ENCODE results near the gene CFLAR. TPM values are rescaled to one million over a fixed set of nuclear protein-coding genes. Genes with fewer than 3 reads are reported as not detected.

The CFLAR gene
- total RNA-seq, 1 experiment from 2014 or later, result 21.5 TPM

GRCh38 chr2:201208563-201209252, 92.7 kb downstream of the CFLAR start:
- H3K4me3 Mint-ChIP-seq, result no peak overlapping the region
- no peak overlapping the region for H3K27ac Mint-ChIP-seq
- no peak for ATAC-seq
- H3K9me3 Mint-ChIP-seq, result no peaks in the 10 kb centered on the region
- POLR2A ChIA-PET, result no interaction called here
- TF ChIP-seq ZNF317 (CRISPR knock-in tag; IDR thresholded peaks at IDR 0.05; ENCODE audit: borderline replicate concordance, low read depth) (no peak), ZNF532 (CRISPR knock-in tag; IDR thresholded peaks at IDR 0.05; ENCODE audit: borderline replicate concordance) (no peak), GABPB1 (CRISPR knock-in tag; IDR thresholded peaks at IDR 0.05) (no peak), ELF4 (CRISPR knock-in tag; IDR thresholded peaks at IDR 0.05; ENCODE audit: low read depth) (no peak), ETV6 (CRISPR knock-in tag; IDR thresholded peaks at IDR 0.05) (no peak), ZBTB21 (CRISPR knock-in tag; IDR thresholded peaks at IDR 0.05; ENCODE audit: borderline replicate concordance) (no peak), USF2 (CRISPR knock-in tag; IDR thresholded peaks at IDR 0.05) (no peak), NR2C2 (CRISPR knock-in tag; IDR thresholded peaks at IDR 0.05) (no peak), SMAD4 (CRISPR knock-in tag; IDR thresholded peaks at IDR 0.05) (no peak), ZNF121 (CRISPR knock-in tag; IDR thresholded peaks at IDR 0.05) (no peak), TEAD1 (CRISPR knock-in tag; IDR thresholded peaks at IDR 0.05) (no peak), IRF2 (CRISPR knock-in tag; IDR thresholded peaks at IDR 0.05; ENCODE audit: borderline replicate concordance, low read depth) (no peak)
- CTCF ChIA-PET, result interaction anchor here (1.0 to 2.7 kb wide), 2 partner anchors 23 to 24 kb away, joined by 4 to 14 read pairs; no protein-coding TSS in a partner anchor
- no peaks in the 10 kb centered on the region; the same call in 1 of the 2 replicates for H3K27me3 Mint-ChIP-seq (ENCODE audit: low read depth)
- H3K36me3 Mint-ChIP-seq, result no peaks in the 10 kb centered on the region
- peaks cover 3% of the 10 kb centered on the region for H3K4me1 Mint-ChIP-seq
- no peak for DNase-seq (ENCODE audit: low spot score)

- H3K27ac Mint-ChIP-seq, result no peak overlapping the region
- CTCF ChIA-PET, result no interaction called here
- H3K36me3 Mint-ChIP-seq, result peaks cover 6% of the 10 kb centered on the region
Measured at GRCh38 chr2:201215963-201216362, 100.0 kb downstream of the CFLAR start.

GRCh38 chr2:201216918-201217317, 101.0 kb downstream of the CFLAR start:
- Mint-ChIP-seq H3K27me3 (ENCODE audit: low read depth) (no peaks in the 10 kb centered on the region; the same call in 1 of the 2 replicates), H3K36me3 (peaks cover 7% of the 10 kb centered on the region), H3K9me3 (peaks cover 16% of the 10 kb centered on the region), H3K4me1 (peaks cover 25% of the 10 kb centered on the region), H3K4me3 (no peak overlapping the region), H3K27ac (no peak overlapping the region)
- ChIA-PET CTCF (no interaction called here), POLR2A (no interaction called here)
- TF ChIP-seq JUN (CRISPR knock-in tag; IDR thresholded peaks at IDR 0.05) (no peak), ZNF121 (CRISPR knock-in tag; IDR thresholded peaks at IDR 0.05) (no peak), MXD4 (CRISPR knock-in tag; IDR thresholded peaks at IDR 0.05; ENCODE audit: borderline replicate concordance) (no peak), OVOL2 (CRISPR knock-in tag; IDR thresholded peaks at IDR 0.05; ENCODE audit: borderline replicate concordance) (no peak), FOXP1 (CRISPR knock-in tag; IDR thresholded peaks at IDR 0.05; ENCODE audit: borderline replicate concordance) (no peak), ZBTB43 (CRISPR knock-in tag; IDR thresholded peaks at IDR 0.05) (no peak), ZNF317 (CRISPR knock-in tag; IDR thresholded peaks at IDR 0.05; ENCODE audit: borderline replicate concordance, low read depth) (no peak), USF1 (CRISPR knock-in tag; IDR thresholded peaks at IDR 0.05) (no peak), IRF2 (CRISPR knock-in tag; IDR thresholded peaks at IDR 0.05; ENCODE audit: borderline replicate concordance, low read depth) (no peak), SMAD3 (CRISPR knock-in tag; IDR thresholded peaks at IDR 0.05; ENCODE audit: borderline replicate concordance) (no peak), TP53 (CRISPR knock-in tag; IDR thresholded peaks at IDR 0.05) (no peak)
- DNase-seq (ENCODE audit: low spot score) (no peak), ATAC-seq (no peak)

More at GRCh38 chr2:201215963-201216362, 100.0 kb downstream of the CFLAR start:
- H3K4me1 Mint-ChIP-seq, result peaks cover 16% of the 10 kb centered on the region
- ATAC-seq, result no peak
- no peak overlapping the region for H3K4me3 Mint-ChIP-seq
- H3K27me3 Mint-ChIP-seq (ENCODE audit: low read depth), result no peaks in the 10 kb centered on the region; the same call in 1 of the 2 replicates
- peaks cover 6% of the 10 kb centered on the region for H3K9me3 Mint-ChIP-seq
- no peak for TF ChIP-seq NR1H2 (CRISPR knock-in tag; IDR thresholded peaks at IDR 0.05)
- TF ChIP-seq HMGA2 (CRISPR knock-in tag; IDR thresholded peaks at IDR 0.05), result peak; percentile 100
- TF ChIP-seq ZNF138 (CRISPR knock-in tag; conservative IDR thresholded peaks at IDR 0.05), result no peak
- TF ChIP-seq MLX (CRISPR knock-in tag; IDR thresholded peaks at IDR 0.05), result no peak
- no peak for DNase-seq (ENCODE audit: low spot score)
- POLR2A ChIA-PET, result no interaction called here

Measured in WTC11 (cell line).